ENCODE measurements around the gene B3GNT7.

DNA sequence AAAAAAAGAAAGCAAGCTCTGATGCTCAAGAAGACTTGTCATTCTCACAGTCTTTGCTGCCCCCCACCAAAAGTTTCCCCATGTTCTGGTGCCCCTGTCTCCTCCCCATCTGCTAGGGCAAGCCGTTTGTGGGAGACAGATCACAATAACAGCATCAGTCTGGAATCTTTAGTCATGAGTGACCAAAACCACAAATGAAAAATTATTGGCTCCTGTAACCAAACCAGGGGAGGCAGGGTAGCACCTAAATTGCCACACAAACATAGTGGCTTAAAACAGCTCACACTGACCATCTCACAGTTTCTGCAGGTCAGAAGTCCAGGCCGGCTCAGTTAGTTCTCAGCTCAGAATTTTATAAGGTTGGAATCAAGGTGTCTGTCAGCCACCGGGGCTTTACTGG is 9.1 kb upstream of the B3GNT7 start:
- TF ChIP-seq, protein P1, sequence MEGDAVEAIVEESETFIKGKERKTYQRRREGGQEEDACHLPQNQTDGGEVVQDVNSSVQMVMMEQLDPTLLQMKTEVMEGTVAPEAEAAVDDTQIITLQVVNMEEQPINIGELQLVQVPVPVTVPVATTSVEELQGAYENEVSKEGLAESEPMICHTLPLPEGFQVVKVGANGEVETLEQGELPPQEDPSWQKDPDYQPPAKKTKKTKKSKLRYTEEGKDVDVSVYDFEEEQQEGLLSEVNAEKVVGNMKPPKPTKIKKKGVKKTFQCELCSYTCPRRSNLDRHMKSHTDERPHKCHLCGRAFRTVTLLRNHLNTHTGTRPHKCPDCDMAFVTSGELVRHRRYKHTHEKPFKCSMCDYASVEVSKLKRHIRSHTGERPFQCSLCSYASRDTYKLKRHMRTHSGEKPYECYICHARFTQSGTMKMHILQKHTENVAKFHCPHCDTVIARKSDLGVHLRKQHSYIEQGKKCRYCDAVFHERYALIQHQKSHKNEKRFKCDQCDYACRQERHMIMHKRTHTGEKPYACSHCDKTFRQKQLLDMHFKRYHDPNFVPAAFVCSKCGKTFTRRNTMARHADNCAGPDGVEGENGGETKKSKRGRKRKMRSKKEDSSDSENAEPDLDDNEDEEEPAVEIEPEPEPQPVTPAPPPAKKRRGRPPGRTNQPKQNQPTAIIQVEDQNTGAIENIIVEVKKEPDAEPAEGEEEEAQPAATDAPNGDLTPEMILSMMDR (IDR thresholded peaks at IDR 0.05) = no peak
- TF ChIP-seq, protein P2, sequence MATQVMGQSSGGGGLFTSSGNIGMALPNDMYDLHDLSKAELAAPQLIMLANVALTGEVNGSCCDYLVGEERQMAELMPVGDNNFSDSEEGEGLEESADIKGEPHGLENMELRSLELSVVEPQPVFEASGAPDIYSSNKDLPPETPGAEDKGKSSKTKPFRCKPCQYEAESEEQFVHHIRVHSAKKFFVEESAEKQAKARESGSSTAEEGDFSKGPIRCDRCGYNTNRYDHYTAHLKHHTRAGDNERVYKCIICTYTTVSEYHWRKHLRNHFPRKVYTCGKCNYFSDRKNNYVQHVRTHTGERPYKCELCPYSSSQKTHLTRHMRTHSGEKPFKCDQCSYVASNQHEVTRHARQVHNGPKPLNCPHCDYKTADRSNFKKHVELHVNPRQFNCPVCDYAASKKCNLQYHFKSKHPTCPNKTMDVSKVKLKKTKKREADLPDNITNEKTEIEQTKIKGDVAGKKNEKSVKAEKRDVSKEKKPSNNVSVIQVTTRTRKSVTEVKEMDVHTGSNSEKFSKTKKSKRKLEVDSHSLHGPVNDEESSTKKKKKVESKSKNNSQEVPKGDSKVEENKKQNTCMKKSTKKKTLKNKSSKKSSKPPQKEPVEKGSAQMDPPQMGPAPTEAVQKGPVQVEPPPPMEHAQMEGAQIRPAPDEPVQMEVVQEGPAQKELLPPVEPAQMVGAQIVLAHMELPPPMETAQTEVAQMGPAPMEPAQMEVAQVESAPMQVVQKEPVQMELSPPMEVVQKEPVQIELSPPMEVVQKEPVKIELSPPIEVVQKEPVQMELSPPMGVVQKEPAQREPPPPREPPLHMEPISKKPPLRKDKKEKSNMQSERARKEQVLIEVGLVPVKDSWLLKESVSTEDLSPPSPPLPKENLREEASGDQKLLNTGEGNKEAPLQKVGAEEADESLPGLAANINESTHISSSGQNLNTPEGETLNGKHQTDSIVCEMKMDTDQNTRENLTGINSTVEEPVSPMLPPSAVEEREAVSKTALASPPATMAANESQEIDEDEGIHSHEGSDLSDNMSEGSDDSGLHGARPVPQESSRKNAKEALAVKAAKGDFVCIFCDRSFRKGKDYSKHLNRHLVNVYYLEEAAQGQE (IDR thresholded peaks at IDR 0.05; ENCODE audit: insufficient read depth in 1 of 2, low read depth in 2 of 2, low read length in 1 of 2) = no peak
- no peak for TF ChIP-seq POLR2AphosphoS5 (IDR thresholded peaks at IDR 0.05; ENCODE audit: low read depth, low read length)
- TF ChIP-seq SIN3A (IDR thresholded peaks at IDR 0.05; ENCODE audit: borderline replicate concordance, insufficient read depth, low read depth, low read length) = no peak
- no peak for TF ChIP-seq TCF7L2 (IDR thresholded peaks at IDR 0.05; ENCODE audit: low read depth, low read length)

Data from Panc1 (cell line).